Choroid plexus epithelial cell (primary cell): ENCODE data around the gene MDP1.

Source experiments
- DNase-seq: peaks from one replicate; pipeline ENCODE4 v3.0.0-alpha.2; 2010; ENCODE audit warnings: low read depth
- H3K4me3 ChIP-seq: 2 replicates; pipeline ENCODE4 v1.5.1; 2011; ENCODE audit warnings: low read depth, mild to moderate bottlenecking, control low read depth, low read length, moderate library complexity
- TF ChIP-seq, protein P1 (sequence below): conservative IDR thresholded peaks from 2 replicates; pipeline ENCODE4 v1.5.1; 2011; ENCODE audit warnings: low read depth, mild to moderate bottlenecking, control low read depth, inconsistent platforms, low read length, moderate library complexity

Gene MDP1

GRCh38 chr14:24260780-24261157 lies 44.9 kb upstream of the MDP1 start:
- TF ChIP-seq, protein P1, sequence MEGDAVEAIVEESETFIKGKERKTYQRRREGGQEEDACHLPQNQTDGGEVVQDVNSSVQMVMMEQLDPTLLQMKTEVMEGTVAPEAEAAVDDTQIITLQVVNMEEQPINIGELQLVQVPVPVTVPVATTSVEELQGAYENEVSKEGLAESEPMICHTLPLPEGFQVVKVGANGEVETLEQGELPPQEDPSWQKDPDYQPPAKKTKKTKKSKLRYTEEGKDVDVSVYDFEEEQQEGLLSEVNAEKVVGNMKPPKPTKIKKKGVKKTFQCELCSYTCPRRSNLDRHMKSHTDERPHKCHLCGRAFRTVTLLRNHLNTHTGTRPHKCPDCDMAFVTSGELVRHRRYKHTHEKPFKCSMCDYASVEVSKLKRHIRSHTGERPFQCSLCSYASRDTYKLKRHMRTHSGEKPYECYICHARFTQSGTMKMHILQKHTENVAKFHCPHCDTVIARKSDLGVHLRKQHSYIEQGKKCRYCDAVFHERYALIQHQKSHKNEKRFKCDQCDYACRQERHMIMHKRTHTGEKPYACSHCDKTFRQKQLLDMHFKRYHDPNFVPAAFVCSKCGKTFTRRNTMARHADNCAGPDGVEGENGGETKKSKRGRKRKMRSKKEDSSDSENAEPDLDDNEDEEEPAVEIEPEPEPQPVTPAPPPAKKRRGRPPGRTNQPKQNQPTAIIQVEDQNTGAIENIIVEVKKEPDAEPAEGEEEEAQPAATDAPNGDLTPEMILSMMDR, result no peak
- DNase-seq, result no peak
- H3K4me3 ChIP-seq, result no peak overlapping the region

- no peak for DNase-seq
- no peak overlapping the region for H3K4me3 ChIP-seq
- TF ChIP-seq, protein P1, result no peak
Observed at GRCh38 chr14:24260026-24260779, 44.3 kb upstream of the MDP1 start.

DNA sequence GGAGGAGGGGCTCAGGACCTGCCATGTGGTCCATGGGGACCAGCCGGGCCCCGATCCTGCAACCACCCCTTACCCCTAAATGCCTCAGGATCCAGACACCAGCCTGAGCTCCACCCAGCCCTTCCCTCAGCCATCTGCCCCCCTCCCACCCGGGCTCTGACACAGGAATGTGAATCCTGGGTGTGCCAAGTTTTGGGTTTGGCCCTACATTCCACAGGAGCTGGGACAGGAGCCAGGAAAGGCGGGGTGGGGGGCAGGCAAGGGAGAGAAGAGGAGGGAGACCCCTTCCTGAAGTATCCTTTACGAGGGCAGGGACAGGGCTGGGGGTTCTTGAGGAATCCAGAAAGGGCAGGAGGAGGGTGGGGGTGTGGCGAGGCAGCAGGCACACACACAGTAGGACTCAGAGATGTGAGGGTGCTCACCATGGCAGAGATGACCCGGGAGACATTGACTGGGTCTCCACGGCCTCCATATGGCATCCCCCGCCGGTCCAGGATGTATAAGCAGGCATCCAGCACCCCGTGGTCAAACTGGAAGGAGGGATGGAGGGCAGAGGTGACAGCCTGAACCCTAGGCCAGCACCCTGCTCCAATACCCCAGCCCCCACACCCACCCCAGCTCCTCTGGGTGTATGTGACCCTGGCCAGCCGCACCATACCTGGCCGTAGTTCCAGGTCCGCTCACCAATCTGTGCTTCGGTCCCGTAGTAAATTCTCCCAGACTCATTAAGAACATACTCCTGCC lies 43.6 kb upstream of the MDP1 start:
- TF ChIP-seq, protein P1, result no peak
- H3K4me3 ChIP-seq, result no peak overlapping the region
- peak; percentile 48 for DNase-seq

DNA sequence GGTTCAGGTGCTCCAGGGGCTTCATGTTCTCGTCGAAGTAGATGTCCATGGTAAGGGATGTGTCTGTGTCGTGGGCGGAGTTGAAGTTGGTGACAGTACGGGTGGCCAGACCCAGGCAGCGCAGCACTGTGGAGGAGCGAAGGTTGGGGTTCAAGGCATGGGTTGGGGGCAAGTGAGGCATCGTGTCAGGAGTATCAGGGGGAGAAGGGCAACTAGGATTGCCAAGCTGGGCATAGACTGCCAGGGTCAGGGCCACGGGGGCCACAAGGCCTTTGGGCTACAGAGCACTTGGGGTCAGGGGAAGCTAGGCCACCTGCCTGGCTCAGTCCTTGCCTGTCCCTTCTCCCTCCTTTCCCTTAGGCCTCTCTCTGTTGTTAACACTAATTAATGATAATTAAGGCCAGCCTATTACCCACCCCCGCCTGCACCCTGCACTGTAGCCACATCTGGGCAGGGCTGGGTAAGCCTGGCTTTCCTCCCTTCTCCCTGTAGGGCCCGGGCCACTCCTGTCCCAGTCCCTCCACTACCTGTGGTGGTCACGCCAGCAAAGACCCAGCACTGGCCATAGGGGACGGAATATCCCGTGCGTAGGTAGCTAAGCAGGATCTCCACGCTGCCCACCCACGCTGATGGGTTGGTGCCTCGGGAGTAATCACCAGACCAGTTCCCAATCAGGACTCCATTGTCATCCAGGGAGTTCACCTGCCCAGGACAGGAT lies 42.8 kb upstream of the MDP1 start:
- no peak overlapping the region for H3K4me3 ChIP-seq
- TF ChIP-seq, protein P1, result no peak
- no peak for DNase-seq

- no peak for DNase-seq
- TF ChIP-seq, protein P1, result no peak
- no peak overlapping the region for H3K4me3 ChIP-seq
Observed at GRCh38 chr14:24258119-24258518, 42.3 kb upstream of the MDP1 start.

GRCh38 chr14:24256960-24257359 lies 41.1 kb upstream of the MDP1 start:
- no peak for DNase-seq
- no peak overlapping the region for H3K4me3 ChIP-seq
- TF ChIP-seq, protein P1, result no peak
